Choroid plexus epithelial cell (primary cell): ENCODE data around the gene REL.
A peak's percentile ranks its signal among the peaks of the same experiment; 100 is the strongest.
"Not testable (repeated sequence)": the region's sequence is repeated elsewhere in the genome, so short reads cannot be mapped to it uniquely, and the experiment has no call there.

Experiments used
- DNase-seq: peaks from one replicate; pipeline ENCODE4 v3.0.0-alpha.2; 2010; ENCODE audit warnings: low read depth
- H3K4me3 ChIP-seq: 2 replicates; pipeline ENCODE4 v1.5.1; 2011; ENCODE audit warnings: low read depth, mild to moderate bottlenecking, control low read depth, low read length, moderate library complexity
- CTCF ChIP-seq: conservative IDR thresholded peaks from 2 replicates; pipeline ENCODE4 v1.5.1; 2011; ENCODE audit warnings: low read depth, mild to moderate bottlenecking, control low read depth, inconsistent platforms, low read length, moderate library complexity

The REL gene

GRCh38 chr2:60882971-60883753 lies 1.8 kb downstream of the REL start:
- no peak for TF ChIP-seq CTCF
- peak overlapping the region; percentile 90 for H3K4me3 ChIP-seq
- DNase-seq, result peak; percentile 24

- TF ChIP-seq CTCF, result no peak
- H3K4me3 ChIP-seq, result peak overlapping the region; percentile 90
- no peak for DNase-seq
Observed at GRCh38 chr2:60883896-60884295, 2.5 kb downstream of the REL start.

GRCh38 chr2:60884800-60885199 lies 3.4 kb downstream of the REL start:
- peak overlapping the region; percentile 9 for H3K4me3 ChIP-seq
- TF ChIP-seq CTCF, result no peak
- peak; percentile 26 for DNase-seq

GRCh38 chr2:60885683-60886082 lies 4.3 kb downstream of the REL start:
- DNase-seq, result no peak
- TF ChIP-seq CTCF, result no peak
- no peak overlapping the region for H3K4me3 ChIP-seq

- no peak for DNase-seq
- no peak overlapping the region for H3K4me3 ChIP-seq
- no peak for TF ChIP-seq CTCF
Observed at GRCh38 chr2:60886991-60887390, 5.6 kb downstream of the REL start.

- no peak for TF ChIP-seq CTCF
- H3K4me3 ChIP-seq, result no peak overlapping the region
- no peak for DNase-seq
Observed at GRCh38 chr2:60888853-60889252, 7.5 kb downstream of the REL start.

GRCh38 chr2:60889581-60890392 lies 8.4 kb downstream of the REL start:
- DNase-seq, H3K4me3 ChIP-seq: not testable (repeated sequence)
